A549 treated with dexamethasone at 1 μM for 4 hours (cell line): Measurements from ENCODE around the gene PLP1. TPM values are rescaled to one million over a fixed set of nuclear protein-coding genes. Genes with fewer than 3 reads are reported as not detected.

ENCODE experiments used
- total RNA-seq: library from RNA; stranded (reverse); fragments of 200-300 nt; extraction: Qiagen RNA extraction; gene quantifications from 5 replicates; pipeline ENCODE4 v1.2.3, GENCODE V29; 2022

The PLP1 gene
- 0.07 TPM in 1 of 5 replicates, not detected in the others for total RNA-seq

GRCh38 chrX:103776546-103776945 is at the start of gene PLP1:
Gene PLP1, plus strand, starts transcription at chrX:103776840. Its CDS starts 156 bp downstream, at chrX:103776996.

GRCh38 chrX:103831803-103832544 is 55.3 kb downstream of the PLP1 start, which contains the start of gene RAB9B:
Gene RAB9B, minus strand, starts transcription at chrX:103832257. Its CDS starts 6,473 bp downstream, at chrX:103825784.

Other genes with a start within 250 kb of the PLP1 start
- 117 to 179 TPM (median 124 TPM) in 5 replicates for gene TCEAL4, start 191.3 kb upstream of the PLP1 start, total RNA-seq
- gene TCEAL3, start 168.9 kb upstream of the PLP1 start, total RNA-seq: 15.5 to 24.2 TPM (median 19.0 TPM) in 5 replicates
- gene TCEAL1, start 147.9 kb upstream of the PLP1 start, total RNA-seq: 32.6 to 45.9 TPM (median 34.2 TPM) in 5 replicates
- 419 to 1,049 TPM (median 503 TPM) in 5 replicates for gene MORF4L2, start 90.1 kb upstream of the PLP1 start, total RNA-seq
- gene TMEM31, start 65.9 kb upstream of the PLP1 start, total RNA-seq: 0.12 TPM in 1 of 5 replicates, not detected in the others
- gene RAB9B, start 55.4 kb downstream of the PLP1 start, total RNA-seq: 0.02 to 0.05 TPM (median 0.04 TPM) in 4 of 5 replicates, not detected in the other
- 4.0 to 6.6 TPM (median 4.4 TPM) in 5 replicates for gene TMSB15B, start 185.8 kb downstream of the PLP1 start, total RNA-seq
- gene H2BW1, start 236.9 kb downstream of the PLP1 start, total RNA-seq: not detected in 5 replicates